NK-92 treated with Interleukin-12 subunit alpha and Interleukin-12 subunit beta, amount 100 ng/mL, for 24 hours (cell line): ENCODE data around the gene ZZZ3.
"Not testable (repeated sequence)": the region's sequence is repeated elsewhere in the genome, so short reads cannot be mapped to it uniquely, and the experiment has no call there.

Source experiments
- DNase-seq: peaks from one replicate; lab custom pipeline; 2025; lab: John Stamatoyannopoulos, UW

Gene ZZZ3

DNA sequence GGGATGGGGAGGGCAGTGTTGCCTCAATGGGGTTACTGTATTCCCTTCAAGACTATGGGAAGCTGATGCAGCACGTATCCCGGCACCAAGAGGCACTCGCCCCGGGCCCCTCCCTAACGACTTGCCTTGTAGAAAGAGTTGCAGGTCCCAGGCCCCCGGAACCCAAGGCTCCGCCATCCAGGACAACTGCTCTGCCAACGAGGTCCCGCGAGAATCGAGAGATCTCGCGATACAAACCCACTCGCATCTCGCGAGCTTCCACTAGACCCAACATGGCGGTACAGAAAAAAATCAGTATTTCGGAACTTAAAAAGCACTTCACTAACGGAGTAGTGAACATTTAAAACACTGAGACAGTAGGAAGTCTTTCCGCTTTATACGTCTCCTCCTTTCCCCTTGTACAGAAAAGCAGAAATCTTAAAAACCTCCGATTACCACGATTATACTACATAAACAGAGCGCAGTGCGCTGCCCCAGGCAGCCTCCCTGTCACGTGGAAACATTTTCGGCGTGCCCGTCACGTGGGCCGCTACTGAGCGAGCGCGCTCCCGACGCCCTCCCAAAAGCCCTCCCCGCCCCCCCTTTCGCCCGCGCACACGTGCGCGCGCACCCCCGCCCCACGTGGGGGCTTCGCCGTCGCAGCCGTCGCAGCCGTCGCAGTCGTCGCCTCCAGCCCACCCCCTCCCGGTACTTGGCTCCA, at the start of gene ZZZ3:
Gene ZZZ3 (minus strand): TSS at position 199 of the 700 bp plus-strand sequence. CDS start 49,304 bp downstream, outside the sequence.
- peak; percentile 83 for DNase-seq

DNA sequence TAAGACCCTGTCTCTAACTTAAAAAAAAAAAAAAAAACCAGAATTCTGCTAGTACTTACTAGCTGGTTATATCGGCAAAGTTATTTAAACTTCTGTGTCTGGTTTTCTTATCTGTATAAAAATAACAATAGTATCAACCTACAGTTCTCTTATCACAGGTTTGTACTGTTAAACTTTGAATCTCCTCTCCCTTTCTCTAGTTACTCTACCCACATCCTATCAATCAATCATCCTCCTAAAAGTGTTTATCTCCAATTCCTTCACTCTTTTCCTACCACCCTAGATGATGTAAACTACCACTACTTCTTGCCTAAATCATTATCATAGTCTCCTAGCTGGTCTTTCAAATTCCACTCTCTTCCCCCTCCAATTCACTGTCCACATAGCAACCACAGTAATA, 49.6 kb upstream of the ZZZ3 start:
- DNase-seq, result no peak

- DNase-seq, result no peak
Observed at GRCh38 chr1:77725706-77726105, 43.2 kb upstream of the ZZZ3 start.

DNA sequence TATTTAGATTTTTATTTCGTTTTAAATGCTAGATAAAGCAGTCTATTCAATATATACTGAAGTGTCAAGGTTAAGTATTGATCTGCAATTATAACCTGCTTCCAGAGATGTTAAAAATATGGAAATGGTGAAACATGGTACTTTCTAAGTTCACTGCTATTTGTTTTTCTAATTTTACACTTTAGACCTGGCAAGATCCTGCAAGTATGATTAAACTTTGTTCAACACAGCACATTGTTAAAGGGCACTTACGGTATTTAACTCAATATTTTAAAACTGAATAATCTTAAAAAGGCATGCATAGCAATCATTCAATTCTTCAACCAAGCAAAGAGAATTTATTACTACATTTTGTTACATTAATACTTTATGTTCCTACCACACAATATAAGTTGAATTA, 35.7 kb upstream of the ZZZ3 start:
- DNase-seq, result no peak

- DNase-seq, result no peak
Observed at GRCh38 chr1:77716065-77716464, 33.6 kb upstream of the ZZZ3 start.

DNA sequence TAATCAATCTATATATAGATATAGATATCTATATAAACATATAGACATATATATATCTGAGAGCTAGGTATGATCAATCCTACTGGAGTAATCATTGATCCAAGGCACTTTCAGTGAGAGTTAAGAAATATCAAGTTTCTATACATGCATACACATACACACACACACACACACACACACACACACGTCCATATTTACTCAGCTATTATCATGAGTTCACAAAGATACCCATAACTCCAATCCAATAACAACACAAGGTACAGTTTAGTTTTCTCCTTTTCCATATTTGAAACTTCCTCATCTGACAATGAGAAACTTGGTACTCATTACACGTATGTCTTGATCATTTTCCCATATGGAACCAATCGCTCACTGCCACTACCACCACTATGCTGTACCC, 27.3 kb upstream of the ZZZ3 start:
- DNase-seq, result no peak

DNA sequence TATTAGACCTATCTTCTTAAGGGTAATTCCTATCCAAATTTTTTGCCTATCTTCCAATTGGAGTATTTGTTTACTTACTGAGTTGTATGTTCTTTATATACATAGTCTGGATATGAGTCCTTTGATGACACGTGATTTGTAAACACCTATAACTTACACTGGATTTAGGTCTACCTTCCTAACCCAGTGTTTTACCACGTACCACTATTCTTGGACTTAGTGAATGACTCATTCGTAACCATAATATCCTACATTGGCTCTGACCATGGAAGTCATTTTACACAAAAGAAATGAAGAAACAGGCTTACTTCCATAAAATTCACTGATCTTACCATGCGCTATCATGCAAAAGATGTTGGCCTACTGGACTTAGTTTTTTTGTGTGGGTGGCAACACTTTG, 23.9 kb upstream of the ZZZ3 start:
- no peak for DNase-seq

- no peak for DNase-seq
Observed at GRCh38 chr1:77704736-77705135, 22.3 kb upstream of the ZZZ3 start.

DNA sequence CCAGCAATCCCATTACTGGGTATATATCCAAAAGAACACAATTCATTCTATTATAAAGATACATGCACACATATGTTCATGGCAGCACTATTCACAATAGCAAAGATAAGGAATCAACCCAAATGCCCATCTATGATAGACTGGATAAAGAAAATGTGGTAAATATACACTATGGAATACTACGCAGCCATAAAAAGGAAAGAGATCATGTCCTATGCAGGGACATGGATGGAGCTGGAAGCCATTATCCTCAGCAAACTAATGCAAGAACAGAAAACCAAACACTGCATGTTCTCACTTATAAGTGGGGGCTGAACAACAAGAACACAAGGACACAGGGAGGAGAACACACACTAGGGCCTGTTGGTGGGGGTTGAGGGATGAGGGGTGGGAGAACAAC, 17.2 kb upstream of the ZZZ3 start:
- DNase-seq, result not testable (repeated sequence)

DNA sequence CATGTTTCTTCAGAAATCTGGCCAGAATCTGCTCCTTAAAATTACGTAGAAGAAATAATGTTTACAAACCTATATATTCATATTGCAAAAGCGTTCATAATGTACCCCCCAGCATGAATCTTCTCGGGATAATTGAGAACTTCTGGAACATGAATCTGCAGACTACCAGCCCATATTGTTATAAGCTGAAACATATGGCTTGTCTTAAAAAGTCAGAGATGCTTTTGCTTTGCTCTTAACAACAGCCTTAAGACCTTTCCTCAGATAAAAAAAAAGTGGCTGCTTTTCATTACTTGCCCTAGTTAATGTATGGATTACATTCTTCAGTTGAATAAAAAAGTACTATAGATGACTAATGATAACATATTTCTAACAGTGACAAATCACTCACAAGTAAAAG, 15.0 kb upstream of the ZZZ3 start:
- DNase-seq, result no peak

GRCh38 chr1:77688939-77689338, 6.5 kb upstream of the ZZZ3 start:
- no peak for DNase-seq

- DNase-seq, result no peak
Observed at GRCh38 chr1:77687519-77687906, 5.1 kb upstream of the ZZZ3 start.

GRCh38 chr1:77686796-77687518, 4.5 kb upstream of the ZZZ3 start:
- no peak for DNase-seq

DNA sequence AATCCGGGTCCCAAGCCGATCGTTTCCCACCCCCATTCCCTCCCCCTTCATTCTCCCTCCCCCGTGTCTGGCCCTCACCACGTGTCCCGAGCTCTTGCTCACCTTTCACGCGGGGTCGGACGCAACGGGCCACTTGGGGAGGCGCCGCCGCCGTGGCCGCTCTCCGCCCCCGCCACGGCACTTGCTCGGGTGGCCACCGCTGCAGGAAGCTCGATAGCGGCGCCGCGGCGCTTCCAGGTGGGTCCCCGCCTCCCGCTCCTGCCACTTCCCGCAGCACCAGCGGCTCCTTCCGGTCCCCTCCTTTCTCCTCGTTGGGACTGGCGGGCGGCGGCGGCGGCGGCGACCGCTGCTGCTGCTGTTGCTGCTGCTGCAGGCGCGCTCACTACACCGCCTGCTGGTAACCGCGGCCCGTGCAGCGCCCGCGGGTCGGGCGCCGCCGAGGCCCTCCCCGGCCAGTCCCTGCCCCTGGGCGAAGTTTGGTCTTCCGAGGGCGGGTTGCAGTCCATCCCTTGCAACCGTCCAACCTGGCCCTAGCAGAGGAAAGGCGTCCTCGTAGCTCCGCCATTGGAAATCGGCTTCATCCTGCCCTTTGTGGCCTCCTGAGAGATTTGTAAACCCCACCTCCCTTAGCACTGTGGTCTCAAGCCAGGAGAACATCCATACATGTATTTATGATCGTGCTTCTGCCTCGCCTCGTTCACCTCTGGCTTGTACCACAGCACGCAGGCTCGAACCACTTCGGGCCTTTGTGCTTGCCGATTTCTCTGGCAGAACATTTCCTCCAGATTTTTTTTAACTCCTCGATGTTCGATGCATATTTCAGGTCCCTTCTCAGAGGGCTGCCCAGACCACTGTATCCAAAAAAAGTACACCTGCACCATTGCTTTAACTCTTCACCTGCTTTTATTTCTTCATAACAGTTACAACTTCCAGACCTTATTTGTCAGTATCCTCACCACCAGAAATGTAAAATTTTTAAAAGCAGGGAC, 996 bp upstream of the ZZZ3 start:
- DNase-seq, result peak; percentile 90

- no peak for DNase-seq
Observed at GRCh38 chr1:77680173-77680572, 2.3 kb downstream of the ZZZ3 start.

GRCh38 chr1:77678660-77679610, 3.5 kb downstream of the ZZZ3 start:
- no peak for DNase-seq

DNA sequence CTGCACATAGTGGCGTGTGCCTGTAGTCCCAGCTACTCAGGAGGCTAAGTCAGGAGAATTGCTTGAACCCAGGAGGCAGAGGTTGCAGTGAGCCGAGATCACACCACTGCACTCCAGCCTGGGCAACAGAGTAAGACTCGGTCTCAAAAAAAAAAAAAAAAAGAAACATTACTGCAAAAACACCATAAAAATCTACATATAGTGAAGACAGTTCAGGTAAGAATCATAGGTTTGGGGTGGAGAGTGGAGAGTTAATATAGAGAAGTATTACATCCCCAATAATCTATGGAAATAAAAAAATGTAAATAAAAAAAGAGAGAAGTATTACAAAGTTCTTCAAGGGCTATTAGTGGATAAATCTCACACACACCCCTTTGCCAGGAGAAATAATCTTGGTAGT, 7.7 kb downstream of the ZZZ3 start:
- not testable (repeated sequence) for DNase-seq

DNA sequence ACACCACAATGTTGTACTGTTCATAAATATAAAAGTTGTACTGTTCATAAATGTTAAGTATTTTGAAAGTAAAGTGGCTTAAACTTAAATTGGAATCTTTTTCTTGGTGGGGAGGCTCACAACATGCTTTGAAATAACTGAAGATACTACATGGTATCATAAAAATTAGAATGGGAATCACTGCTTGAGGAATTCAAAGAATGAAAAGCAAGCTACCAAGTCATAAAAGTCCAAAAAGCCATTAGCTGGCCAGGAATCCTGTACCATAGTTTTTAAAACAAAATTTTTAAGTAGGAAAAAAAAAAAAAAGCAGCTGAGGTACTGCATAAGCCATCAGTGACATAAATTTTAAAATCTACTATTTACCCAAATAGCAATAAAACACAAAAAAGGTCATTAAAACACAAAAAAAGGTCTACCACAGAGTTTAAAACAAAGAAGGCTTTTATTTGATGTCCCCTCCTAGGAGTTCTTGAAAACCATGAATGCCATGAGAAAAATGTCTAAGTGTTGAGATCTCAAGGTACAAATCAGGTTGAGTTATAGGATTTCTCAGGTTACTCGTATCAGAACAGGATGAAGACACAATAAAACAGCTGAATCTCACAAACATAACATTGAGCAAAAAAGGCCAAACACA, 8.6 kb downstream of the ZZZ3 start:
- DNase-seq, result no peak

DNA sequence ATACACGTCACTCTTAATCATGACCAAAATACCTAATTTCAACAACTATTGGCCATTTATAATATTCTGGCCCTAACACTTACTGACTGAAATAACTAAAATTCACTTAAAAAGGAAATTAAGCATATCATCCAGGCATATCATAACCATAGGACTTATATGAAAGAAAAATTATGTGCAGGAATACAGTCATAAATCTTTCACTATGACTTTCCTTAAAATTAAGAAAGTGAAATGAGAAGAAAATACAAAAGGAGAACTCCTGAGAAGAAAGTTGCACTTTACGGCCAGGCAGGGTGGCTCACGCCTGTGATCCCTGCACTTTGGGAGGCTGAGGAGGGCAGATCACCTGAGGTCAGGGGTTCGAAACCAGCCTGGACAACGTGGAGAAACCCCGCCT, 9.4 kb downstream of the ZZZ3 start:
- DNase-seq, result no peak

DNA sequence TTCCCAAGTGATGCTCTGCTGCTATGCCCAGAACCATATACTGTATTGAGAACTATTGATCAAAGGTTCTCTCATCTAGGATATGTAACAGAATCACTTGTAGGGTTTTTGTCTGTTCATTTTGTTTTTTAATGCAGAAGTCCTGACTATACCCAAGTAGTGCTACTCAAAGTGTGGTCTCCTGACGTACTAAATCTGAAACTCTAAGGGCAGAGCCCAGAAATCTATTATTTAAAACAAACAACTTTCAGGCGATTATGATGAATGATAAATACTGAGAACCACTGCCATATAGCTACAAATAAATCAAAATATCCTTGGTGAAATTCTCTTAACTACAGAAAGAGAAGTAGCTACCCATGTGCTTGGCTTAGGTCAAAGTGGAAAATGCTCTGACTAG, 10.1 kb downstream of the ZZZ3 start:
- DNase-seq, result no peak

DNA sequence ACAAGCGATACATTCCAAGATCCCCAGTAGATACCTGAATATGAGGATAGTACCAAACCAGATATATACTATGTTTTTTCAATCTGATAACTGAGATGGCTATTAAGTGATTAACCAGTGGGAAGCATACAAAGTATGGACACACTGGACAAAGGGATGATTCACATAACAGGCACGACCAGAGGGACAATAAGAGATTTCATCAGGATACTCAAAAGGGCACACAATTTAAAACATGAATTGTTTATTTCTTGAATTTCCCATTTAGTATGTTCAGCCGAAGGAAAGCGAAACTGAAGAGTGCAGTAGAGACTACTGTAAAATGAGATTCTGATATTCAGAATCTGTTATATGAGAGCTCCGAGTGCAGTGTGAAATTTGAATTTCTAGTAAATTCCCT, 10.6 kb downstream of the ZZZ3 start:
- DNase-seq, result no peak
